HG02938 (cell line): ENCODE data around the gene KLF11.
"Not testable (repeated sequence)": the region's sequence is repeated elsewhere in the genome, so short reads cannot be mapped to it uniquely, and the experiment has no call there.

Experiments used
- ATAC-seq: cut with Tn5 transposase; IDR thresholded peaks from one replicate; pipeline ENCODE4 v1.9.1; 2021; ENCODE audit warnings: mild to moderate bottlenecking, moderate library complexity; ENCODE audit not compliant: unreplicated experiment

Gene KLF11

DNA sequence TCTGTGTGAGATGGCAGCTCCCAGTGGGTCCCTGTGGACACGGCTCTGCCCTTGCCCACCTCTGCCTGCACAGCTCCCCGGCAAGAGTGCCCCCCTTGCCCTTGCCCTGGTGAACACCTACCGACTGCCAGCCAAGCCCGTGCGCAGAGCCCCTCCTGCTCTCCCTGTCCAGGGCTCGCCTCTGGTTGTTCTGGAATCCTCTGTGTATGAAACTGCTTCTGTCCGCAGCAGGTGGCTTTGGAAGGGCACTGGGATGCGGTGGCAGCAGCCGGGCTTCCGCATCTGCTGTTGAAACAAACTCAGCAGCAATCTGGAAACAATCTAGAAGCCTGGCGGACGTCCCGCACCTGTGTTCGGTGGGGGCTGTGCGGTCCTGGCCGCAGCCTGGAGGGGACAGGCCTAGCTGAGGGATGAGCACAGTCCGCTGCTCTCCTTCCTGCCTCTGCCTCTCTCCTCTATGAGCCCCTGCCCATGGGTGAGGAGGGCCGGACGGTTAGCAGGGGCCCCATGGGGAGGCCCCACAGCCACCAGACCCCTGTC, 34.0 kb upstream of the KLF11 start:
- ATAC-seq: no peak

DNA sequence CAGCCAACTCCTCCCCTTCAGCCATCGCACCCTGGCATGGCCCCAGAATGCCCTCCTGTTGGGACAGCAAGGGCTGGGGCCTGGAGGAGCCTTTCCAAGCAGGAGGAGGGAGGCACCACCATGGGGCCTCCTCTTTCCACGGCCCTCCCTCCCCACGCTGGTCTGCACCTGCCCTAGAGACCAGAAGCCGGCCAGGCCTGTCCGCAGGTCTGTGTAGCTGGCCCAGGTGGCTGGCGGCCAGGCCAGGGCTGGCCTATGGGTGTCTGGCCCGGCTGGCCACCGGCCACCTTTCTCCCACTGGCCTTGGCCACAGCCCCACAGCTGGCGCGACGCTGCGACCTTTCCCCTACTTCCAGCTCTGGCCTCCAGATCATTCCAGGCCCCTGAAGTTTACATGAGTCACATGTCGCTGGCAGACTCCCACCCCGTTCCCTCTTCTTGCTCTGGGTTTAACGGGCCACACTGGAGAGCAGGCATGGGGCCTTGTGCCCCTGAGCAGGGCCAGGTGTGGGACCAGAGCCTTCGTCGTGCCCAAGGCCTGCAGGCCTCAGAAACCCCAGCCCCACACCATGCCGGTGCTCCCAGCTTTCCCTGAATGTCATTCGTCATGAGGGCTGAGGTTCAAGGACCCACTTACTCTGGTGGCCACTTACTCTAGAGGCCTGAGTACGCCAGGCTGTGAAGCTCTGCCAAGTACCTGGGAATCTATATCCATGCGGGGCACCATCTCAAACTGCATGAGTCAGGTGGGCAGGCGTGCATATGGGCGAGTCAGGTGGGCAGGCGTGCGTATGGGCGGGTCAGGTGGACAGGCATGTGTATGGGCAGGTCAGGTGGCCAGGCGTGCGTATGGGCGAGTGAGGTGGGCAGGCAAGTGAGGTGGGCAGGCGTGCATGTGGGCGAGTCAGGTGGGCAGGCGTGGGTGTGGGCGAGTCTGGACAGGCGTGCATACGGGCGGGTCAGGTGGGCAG, 33.3 kb upstream of the KLF11 start:
- ATAC-seq: no peak

DNA sequence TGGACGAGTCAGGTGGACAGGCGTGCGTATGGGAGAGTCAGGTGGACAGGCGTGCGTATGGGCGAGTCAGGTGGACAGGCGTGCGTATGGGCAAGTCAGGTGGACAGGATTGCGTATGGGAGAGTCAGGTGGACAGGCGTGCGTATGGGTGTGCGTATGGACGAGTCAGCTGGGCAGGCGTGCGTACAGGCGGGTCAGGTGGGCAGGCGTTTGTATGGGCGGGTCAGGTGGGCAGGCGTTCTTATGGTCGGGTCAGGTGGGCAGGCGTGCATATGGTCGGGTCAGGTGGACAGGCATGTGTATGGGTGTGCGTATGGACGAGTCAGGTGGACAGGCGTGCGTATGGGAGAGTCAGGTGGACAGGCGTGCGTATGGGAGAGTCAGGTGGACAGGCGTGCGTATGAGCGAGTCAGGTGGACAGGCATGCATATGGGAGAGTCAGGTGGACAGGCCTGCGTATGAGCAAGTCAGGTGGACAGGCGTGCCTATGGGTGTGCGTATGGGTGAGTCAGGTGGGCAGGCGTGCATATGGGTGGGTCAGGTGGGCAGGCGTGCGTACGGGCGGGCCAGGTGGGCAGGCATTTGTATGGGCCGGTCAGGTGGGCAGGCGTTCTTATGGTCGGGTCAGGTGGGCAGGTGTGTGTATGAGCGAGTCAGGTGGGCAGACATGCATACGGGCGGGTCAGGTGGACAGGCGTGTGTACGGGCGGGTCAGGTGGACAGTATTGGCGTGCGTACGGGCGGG, 32.3 kb upstream of the KLF11 start:
- ATAC-seq: not testable (repeated sequence)

DNA sequence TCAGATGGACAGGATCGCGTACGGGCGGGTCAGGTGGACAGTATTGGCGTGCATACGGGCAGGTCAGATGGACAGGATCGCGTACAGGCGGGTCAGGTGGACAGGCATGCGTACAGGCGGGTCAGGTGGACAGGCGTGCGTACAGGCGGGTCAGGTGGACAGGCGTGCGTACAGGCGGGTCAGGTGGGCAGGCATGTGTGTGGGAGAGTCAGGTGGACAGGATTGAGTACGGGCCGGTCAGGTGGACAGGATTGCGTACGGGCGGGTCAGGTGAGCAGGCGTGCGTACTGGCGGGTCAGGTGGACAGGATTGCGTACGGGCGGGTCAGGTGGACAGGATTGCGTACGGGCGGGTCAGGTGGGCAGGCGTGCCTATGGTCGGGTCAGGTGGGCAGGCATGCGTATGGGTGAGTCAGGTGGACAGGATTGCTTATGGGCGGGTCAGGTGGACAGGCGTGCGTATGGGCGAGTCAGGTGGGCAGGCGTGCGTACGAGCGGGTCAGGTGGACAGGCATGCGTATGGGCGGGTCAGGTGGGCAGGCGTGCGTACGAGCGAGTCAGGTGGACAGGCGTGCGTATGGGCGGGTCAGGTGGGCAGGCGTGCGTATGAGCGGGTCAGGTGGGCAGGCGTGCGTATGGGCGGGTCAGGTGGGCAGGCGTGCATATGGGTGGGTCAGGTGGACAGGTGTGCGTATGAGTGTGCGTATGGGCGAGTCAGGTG, 31.6 kb upstream of the KLF11 start:
- ATAC-seq: not testable (repeated sequence)

GRCh38 chr2:10012366-10012962, 30.9 kb upstream of the KLF11 start:
- not testable (repeated sequence) for ATAC-seq

DNA sequence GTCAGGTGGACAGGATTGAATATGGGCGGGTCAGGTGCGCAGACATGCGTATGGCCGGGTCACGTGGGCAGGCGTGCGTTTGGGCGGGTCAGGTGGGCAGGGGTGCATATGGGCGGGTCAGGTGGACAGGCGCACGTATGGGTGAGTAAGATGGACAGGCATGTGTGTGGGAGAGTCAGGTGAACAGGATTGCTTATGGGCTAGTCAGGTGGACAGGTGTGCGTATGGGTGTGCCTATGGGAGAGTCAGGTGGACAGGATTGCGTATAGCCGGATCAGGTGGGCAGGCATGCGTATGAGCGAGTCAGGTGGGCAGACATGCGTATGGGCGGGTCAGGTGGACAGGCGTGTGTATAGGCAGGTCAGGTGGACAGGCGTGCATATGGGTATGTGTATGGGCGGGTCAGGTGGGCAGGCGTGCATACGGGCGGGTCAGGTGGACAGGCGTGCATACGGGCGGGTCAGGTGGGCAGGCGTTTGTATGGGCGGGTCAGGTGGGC, 30.3 kb upstream of the KLF11 start:
- no peak for ATAC-seq

GRCh38 chr2:10013651-10014417, 29.5 kb upstream of the KLF11 start:
- ATAC-seq: not testable (repeated sequence)

- ATAC-seq: no peak
These were observed 28.7 kb upstream of the KLF11 start for GRCh38 chr2:10014418-10015190.

DNA sequence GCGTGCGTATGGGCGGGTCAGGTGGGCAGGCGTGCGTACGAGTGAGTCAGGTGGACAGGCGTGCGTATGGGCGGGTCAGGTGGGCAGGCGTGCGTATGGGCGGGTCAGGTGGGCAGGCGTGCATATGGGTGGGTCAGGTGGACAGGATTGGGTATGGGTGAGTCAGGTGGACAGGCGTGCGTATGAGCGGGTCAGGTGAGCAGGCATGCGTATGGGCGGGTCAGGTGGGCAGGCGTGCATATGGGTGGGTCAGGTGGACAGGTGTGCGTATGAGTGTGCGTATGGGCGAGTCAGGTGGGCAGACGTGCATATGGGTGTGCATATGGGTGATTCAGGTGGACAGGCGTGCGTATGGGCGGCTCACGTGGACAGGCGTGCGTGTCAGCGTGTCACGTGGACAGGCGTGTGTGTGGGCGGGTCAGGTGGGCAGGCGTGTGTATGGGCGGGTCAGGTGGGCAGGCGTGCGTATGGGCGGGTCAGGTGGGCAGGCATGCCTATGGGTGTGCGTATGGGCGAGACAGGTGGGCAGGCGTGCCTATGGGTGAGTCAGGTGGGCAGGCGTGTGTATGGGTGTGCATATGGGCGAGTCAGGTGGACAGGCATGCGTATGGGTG, 27.9 kb upstream of the KLF11 start:
- ATAC-seq: not testable (repeated sequence)

DNA sequence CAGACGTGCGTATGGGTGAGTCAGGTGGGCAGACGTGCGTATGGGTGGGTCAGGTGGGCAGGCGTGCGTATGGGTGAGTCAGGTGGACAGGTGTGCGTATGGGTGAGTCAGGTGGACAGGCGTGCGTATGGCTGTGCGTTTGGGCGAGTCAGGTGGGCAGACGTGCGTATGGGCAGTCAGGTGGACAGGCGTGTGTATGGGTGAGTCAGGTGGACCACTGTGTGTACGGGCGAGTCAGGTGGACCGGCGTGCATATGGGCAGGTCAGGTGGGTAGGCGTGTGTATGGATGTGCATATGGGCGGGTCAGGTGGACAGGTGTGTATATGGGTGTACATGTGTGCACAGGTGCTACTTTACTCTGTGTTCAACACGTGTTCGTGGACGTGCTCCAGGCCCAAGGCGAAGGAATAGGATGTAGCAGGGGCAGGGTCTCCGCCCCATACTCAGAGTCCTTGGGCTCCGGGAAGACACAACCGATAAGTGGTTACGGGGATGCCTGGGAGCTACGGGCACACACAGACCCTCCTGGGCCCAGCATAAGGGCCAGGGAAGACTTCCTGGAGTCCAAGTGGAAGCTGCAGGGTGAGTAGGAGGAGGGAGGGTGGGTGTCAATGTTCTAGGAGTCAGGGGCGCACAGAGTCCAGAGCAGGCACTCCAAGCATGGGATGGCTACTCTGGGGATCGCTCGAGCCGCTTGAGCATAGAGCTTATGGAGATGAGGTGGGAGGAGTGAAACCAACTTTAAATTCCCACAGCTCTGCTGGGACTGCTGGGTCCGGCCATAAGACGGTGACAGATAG, 27.1 kb upstream of the KLF11 start:
- ATAC-seq: no peak

- no peak for ATAC-seq
These were observed 26.5 kb upstream of the KLF11 start for GRCh38 chr2:10016802-10017258.

DNA sequence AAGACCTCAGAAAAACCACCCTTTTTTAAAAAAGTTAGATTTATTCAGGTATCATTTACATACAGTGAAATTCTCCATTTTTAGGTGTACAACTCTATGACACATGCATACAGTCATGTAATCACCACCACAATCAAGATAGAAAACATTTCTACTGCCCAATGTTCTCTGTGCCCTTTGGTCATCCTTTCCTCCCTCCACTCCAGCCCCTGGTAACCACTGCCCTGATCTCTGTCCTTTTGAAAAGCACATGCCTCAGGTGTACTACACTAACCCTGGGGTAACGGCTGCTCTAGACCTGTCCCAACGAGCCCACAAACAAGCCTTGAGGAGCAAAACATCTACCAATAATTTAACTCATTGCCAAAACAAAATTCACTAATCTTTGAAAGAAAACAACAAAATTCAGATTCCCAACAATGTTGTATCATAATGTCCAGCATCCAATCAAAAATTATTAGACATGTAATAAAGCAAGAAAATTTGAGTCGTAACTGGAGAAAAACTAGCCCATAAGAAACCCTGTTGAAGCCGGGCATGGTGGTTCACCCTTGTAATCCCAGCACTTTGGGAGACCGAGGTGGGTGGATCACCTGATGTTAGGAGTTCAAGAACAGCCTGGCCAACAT, 25.9 kb upstream of the KLF11 start:
- no peak for ATAC-seq

DNA sequence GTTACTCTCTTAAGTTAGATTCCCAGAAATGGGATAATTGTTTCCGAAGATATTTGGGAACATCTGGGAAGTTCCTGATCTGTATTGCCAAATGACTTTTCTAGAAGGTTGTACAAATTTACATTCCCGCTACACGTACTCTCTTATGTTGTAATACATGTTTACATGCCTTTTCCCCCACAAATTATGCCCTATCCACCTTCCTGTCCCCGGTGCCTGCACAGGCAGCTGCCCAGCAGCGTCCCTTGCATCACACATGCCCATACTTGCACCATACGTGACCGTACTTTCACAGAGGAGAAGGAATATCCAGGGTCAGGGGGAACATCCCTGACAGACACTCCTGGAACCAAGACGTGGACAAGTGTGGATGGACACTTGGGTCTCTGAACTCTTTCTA, 24.2 kb upstream of the KLF11 start:
- no peak for ATAC-seq

DNA sequence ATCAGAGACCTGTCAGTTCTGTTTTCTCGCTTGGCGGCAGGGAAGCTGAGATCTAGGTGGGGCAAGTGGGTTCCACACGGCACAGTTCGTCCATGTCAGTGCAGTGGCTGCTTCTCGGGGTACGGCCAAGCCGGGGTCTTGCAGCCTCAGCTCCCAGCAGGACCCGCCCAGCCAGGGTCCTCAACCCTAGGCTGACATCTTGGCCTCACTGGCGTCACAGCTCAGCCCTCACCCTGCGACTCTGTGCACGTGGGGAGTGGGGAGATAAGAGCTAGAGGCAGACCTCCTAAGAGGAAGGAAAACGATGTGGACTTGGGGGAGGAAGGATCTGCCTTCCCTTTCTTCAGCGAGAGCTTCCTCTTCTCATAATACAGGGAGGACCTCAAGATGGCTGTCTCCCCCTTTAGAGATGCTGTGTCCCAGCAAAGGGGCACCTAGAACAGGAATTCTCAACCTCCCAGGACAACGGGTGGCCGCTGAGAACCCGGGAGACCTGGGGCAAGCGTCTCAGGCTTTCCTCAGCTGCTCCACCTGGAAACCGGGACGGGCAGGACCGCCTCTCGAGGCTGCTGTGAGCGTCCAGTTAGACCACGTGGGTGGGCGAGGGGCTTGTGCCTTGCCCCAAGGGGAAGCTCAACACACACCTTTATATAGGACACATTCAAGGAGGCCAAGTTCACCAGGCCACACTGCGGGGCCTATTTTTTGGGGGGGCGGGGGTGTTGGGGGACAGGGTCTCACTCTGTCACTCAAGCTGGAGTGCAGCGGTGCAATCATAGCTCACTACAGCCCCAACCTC, 23.5 kb upstream of the KLF11 start:
- no peak for ATAC-seq

- no peak for ATAC-seq
These were observed 21.3 kb upstream of the KLF11 start for GRCh38 chr2:10022041-10022421.

DNA sequence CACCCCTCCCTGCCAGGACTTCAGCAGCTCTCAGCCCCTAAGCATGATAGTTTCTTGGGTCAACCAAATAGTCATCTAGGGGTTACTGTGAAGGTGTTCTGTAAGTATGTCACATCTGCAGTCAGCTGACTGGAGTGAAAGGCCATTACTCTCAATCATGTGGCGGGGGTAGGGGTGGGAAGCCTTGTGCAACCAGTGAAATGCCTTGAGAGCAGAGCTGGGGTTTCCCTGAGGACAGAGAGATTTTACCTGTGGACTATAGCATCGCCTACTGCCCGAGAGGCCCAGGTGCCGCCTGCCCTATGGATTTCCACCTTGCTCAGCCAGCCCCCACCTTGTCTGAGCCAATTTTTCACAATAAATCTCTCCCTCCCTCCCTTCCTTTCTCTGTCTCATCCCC, 20.9 kb upstream of the KLF11 start:
- ATAC-seq: no peak
